Astrocyte of the spinal cord (primary cell): ENCODE results near the gene ADAMTS2.

Source experiments
- DNase-seq: peaks from one replicate; pipeline ENCODE4 v3.0.0; 2011; ENCODE audit warnings: low read depth, low spot score
- H3K4me3 ChIP-seq: 2 replicates; pipeline ENCODE4 v1.5.1; 2011; ENCODE audit warnings: low read depth, mild to moderate bottlenecking, low read length, moderate library complexity
- in situ Hi-C: cut with HindIII; loops from 2 replicates; pipeline ENCODE4 v1.10.0; 2017; ENCODE audit warnings: low sequenced_read_pairs
- TF ChIP-seq, protein P1 (sequence below): IDR thresholded peaks from 2 replicates; pipeline ENCODE4 v1.5.1; 2012; ENCODE audit warnings: low read depth, mild to moderate bottlenecking, low read length, inconsistent platforms

The ADAMTS2 gene

DNA sequence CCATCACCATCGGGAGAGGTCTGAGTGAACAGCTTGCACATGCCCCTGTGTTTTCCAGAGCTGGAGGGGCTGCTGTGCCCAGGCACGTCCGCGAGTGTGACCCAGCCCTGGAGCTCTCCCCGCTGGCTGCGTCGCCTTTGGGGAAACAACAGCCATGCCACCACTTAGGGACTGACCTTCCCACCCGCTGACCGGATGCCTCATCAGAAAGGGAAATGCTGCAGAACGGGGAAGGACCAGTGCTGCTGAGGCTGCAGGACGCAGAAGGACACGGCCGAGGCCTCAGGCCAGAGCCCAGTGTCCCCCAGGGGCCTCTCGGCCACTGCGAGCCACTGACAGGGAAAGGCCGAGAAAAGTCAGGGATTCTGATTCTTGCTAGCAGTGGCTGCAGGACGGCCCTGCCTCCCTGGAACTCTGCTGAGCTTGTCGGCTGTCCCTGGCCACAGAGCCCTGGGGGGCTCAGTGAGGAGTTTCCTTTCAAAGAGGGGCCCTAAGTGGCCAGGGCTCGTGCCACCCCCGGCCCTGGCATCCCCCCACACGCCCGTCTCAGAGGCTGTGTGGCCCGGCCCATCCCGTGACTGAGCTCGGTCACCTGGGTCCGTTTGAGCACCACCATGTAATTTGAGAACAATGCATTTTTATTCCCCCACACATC lies 154.3 kb downstream of the ADAMTS2 start:
- DNase-seq: no peak
- no peak overlapping the region for H3K4me3 ChIP-seq
- in situ Hi-C loops: no loop called here
- TF ChIP-seq, protein P1, sequence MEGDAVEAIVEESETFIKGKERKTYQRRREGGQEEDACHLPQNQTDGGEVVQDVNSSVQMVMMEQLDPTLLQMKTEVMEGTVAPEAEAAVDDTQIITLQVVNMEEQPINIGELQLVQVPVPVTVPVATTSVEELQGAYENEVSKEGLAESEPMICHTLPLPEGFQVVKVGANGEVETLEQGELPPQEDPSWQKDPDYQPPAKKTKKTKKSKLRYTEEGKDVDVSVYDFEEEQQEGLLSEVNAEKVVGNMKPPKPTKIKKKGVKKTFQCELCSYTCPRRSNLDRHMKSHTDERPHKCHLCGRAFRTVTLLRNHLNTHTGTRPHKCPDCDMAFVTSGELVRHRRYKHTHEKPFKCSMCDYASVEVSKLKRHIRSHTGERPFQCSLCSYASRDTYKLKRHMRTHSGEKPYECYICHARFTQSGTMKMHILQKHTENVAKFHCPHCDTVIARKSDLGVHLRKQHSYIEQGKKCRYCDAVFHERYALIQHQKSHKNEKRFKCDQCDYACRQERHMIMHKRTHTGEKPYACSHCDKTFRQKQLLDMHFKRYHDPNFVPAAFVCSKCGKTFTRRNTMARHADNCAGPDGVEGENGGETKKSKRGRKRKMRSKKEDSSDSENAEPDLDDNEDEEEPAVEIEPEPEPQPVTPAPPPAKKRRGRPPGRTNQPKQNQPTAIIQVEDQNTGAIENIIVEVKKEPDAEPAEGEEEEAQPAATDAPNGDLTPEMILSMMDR: no peak

GRCh38 chr5:179188636-179189035 lies 156.6 kb downstream of the ADAMTS2 start:
- TF ChIP-seq, protein P1: no peak
- in situ Hi-C loops: no loop called here
- no peak overlapping the region for H3K4me3 ChIP-seq
- no peak for DNase-seq

DNA sequence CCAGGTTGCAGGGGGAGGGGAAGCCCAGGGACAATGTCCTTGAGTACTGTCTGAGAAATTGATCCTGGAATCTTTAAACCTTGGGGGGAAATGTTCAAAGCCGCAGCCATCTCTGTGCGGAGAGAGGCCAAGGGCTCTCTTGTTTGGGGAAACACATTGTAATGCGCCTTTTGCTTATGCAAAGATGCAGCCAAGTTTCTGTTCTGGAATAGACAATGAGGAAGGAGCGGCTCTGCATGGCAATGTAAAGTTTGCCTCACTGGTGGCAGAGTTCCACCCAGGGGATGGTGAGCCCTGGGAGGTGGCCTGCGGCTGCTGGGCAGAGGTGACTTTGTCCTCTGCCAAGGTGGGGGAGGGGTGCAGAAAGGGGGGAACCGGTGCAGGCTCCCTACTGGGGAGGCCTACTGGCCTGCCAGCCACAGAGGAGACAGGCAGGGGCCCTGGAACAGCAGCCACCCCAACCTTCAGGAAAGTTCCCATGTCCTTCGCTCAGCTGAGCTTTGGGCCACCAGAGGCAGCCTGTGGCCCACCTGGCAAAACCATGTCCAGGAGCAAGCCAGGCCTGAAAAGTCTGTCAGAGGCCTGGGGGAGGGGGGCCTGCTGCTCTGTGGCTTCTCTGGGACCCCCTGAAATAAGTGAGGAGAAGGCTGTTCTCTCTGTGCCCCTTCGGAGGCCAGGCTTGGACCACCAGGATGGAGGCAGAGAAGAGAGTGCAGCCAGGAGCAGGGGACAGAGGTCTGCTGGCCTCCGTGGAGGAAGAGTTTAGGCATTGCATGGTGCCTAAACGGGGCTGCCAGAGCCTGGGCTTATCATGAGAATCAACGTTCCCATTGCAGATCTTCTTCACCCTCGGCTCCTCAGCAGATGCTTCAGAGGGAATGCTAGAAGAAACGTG lies 157.3 kb downstream of the ADAMTS2 start:
- H3K4me3 ChIP-seq: no peak overlapping the region
- no peak for DNase-seq
- TF ChIP-seq, protein P1: no peak
- in situ Hi-C loops: no loop called here

DNA sequence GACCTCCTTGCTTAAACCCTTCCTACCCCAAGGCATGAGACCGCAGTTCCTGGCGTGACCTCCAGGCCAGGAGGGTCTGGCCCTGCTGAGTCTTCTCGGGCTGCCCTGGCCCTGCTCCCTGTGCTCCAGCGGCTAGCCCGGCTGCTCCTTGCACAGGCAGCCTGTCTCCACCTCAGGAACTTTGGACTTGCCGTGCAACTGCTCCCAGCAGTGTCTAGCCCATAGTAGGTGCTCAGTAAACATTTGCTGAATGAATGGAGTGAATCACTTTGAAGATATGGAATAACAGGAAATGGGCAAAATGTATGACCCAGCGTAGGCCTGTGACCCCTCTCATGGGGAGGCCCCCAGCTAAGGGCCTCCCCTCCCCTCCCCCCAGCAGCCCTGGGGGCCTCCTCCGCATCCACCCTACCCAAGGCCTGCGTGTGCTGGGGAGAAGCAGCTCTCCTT lies 158.0 kb downstream of the ADAMTS2 start:
- TF ChIP-seq, protein P1: no peak

GRCh38 chr5:179186801-179187200 lies 158.5 kb downstream of the ADAMTS2 start:
- no peak for DNase-seq
- H3K4me3 ChIP-seq: no peak overlapping the region
- in situ Hi-C loops: no loop called here
- TF ChIP-seq, protein P1: no peak

More for the DNA sequence above, 158.0 kb downstream of the ADAMTS2 start:
- in situ Hi-C loops: no loop called here
- no peak for DNase-seq
- no peak overlapping the region for H3K4me3 ChIP-seq

DNA sequence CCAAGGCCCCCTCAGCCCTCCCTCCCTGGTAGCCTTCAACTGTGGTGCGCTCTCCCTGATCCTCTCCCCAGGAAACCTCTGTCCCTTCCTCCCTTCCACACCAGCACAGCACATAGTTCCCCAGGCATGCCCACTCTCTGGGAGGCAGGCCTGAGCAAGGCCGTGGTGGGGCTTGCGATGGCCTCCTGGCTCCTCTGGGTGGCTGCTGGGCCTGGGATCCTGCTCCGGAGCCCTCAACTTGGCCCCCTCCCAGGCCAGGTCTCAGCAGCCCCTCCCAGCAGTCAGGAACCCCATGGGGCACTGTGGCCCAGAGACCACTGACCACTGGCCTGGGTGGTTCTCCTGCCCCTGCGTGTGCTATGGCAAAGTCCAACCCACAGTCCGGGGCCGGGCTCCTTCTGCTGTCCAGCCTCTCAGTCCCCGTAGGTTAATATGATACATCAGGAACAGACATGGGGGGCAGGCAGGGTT lies 159.3 kb downstream of the ADAMTS2 start:
- no peak for DNase-seq
- no peak overlapping the region for H3K4me3 ChIP-seq
- TF ChIP-seq, protein P1: no peak
- in situ Hi-C loops: no loop called here
